GM12892 (cell line): ENCODE measurements around the gene KIZ.

ENCODE experiments used
- POLR2A ChIP-seq: IDR thresholded peaks from 2 replicates; pipeline ENCODE4 v1.6.1; 2011; ENCODE audit warnings: low read depth, low read length, control low read depth
- POLR2AphosphoS5 ChIP-seq: IDR thresholded peaks from 2 replicates; pipeline ENCODE4 v1.6.1; 2011; ENCODE audit warnings: low read depth, low read length, control low read depth
- TAF1 ChIP-seq: IDR thresholded peaks from 2 replicates; pipeline ENCODE4 v1.6.1; 2011; ENCODE audit warnings: low read depth, mild to moderate bottlenecking, control low read depth, low read length, borderline replicate concordance

DNA sequence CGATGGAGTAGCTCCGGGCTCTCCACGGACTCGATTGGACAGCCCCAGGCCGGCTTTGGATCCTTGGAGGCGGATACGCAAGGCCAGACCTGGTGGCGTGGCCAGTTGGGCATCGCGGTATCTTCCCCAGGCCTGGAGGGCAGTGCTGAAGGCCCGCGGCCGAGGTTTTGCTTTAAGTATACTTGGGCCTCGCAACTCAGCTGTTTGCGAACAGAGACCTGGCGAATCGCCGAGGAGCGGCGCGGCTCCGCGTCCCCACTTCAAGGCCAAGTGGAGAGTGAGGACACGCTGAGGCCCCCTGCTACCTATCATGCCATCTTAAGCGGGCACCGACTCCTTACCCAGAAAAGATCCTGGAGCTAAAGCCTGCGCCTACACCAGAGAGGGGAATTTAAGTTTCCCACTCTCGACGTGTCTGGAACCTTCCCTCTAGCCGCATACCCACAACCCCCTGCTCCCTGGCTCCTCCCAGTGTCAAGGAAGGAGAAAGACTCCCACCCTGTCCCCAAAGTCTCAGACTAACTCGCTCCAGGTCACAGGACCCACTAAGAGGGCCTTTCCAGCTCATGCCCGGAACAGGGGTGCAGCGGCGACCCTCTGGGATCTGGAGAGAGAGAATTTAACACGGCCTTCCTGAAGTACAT, 23.8 kb upstream of the KIZ start:
- TF ChIP-seq POLR2A (no peak), POLR2AphosphoS5 (no peak), TAF1 (no peak)
